GM10248 (cell line): Measurements from ENCODE around the gene COX19.

Experiments
- CTCF ChIA-PET: fragments of 300-600 bp; sonication (Branson Sonifier 250); formaldehyde crosslinking; extraction: SDS; loops from one replicate; lab custom pipeline; 2021; ENCODE audit warnings: antibody characterized with exemption; lab: Yijun Ruan, JAX
- POLR2A ChIA-PET: fragments of 350-650 bp; sonication (Branson Sonifier 250); formaldehyde crosslinking; extraction: SDS; loops from one replicate; lab custom pipeline; 2020; ENCODE audit warnings: antibody characterized with exemption; lab: Yijun Ruan, JAX
- DNase-seq: peaks from one replicate; pipeline ENCODE4 v3.0.0; 2012; ENCODE audit errors: extremely low spot score
- CTCF ChIP-seq: IDR thresholded peaks from 2 replicates; pipeline ENCODE4 v1.5.1; 2012; ENCODE audit warnings: mild to moderate bottlenecking, low read depth; ENCODE audit errors: extremely low read depth, missing control alignments, control extremely low read depth

COX19 gene

GRCh38 chr7:974820-975681 is at the start of gene COX19:
Gene COX19 (minus strand): TSS chr7:975549. CDS start chr7:975509, 40 bp downstream.
- CTCF ChIA-PET = interaction anchor here (0.7 to 4.5 kb wide), 8 partner anchors 14 to 202 kb away, joined by 3 to 50 read pairs (median 5); no protein-coding TSS in a partner anchor
- DNase-seq = peak; percentile 94
- POLR2A ChIA-PET = interaction anchor here (0.6 to 1.5 kb wide), 6 partner anchors 12 to 428 kb away, joined by 3 to 7 read pairs (median 4); no protein-coding TSS in a partner anchor
- TF ChIP-seq CTCF = no peak

- DNase-seq = peak; percentile 89
- POLR2A ChIA-PET = no interaction called here
- CTCF ChIA-PET = interaction anchor here (1.4 to 8.8 kb wide), 4 partner anchors 20 to 153 kb away, joined by 5 to 90 read pairs (median 8); partner anchors contain the start of gene GPR146
- TF ChIP-seq CTCF = no peak
Measured at GRCh38 chr7:1024331-1024841, 49.0 kb upstream of the COX19 start.

- no peak for DNase-seq
- POLR2A ChIA-PET = no interaction called here
- CTCF ChIA-PET = interaction anchor here (1.0 to 8.8 kb wide), 5 partner anchors 27 to 154 kb away, joined by 3 to 90 read pairs (median 6); no protein-coding TSS in a partner anchor
- TF ChIP-seq CTCF = no peak
Measured at GRCh38 chr7:1022801-1023465, 47.6 kb upstream of the COX19 start.

- no peak for DNase-seq
- no peak for TF ChIP-seq CTCF
- ChIA-PET CTCF (interaction anchor here (1.0 to 8.8 kb wide), 4 partner anchors 27 to 154 kb away, joined by 3 to 90 read pairs (median 8); no protein-coding TSS in a partner anchor), POLR2A (no interaction called here)
Measured at GRCh38 chr7:1022356-1022755, 47.0 kb upstream of the COX19 start.

GRCh38 chr7:1021931-1022330 is 46.6 kb upstream of the COX19 start:
- POLR2A ChIA-PET = no interaction called here
- no peak for TF ChIP-seq CTCF
- no peak for DNase-seq
- CTCF ChIA-PET = interaction anchor here (0.8 to 8.8 kb wide), 7 partner anchors 22 to 154 kb away, joined by 3 to 90 read pairs (median 5); partner anchors contain the start of gene GPR146

- CTCF ChIA-PET = interaction anchor here (0.8 to 8.8 kb wide), 6 partner anchors 23 to 66 kb away, joined by 4 to 90 read pairs (median 6); partner anchors contain the start of gene GPR146
- POLR2A ChIA-PET = no interaction called here
Measured at GRCh38 chr7:1021366-1021765, 46.0 kb upstream of the COX19 start.

More at GRCh38 chr7:1021366-1021765, 46.0 kb upstream of the COX19 start:
- no peak for TF ChIP-seq CTCF
- no peak for DNase-seq
